K562 (cell line): ENCODE results near the gene MANEAL. TPM values are rescaled to one million over a fixed set of nuclear protein-coding genes. Genes with fewer than 3 reads are reported as not detected.
A peak's percentile ranks its signal among the peaks of the same experiment; 100 is the strongest.

Experiments
- BRD4 ChIP-seq: fragments of 200-600 bp; sonication (generic); IDR thresholded peaks from 2 replicates; pipeline ENCODE4 v1.6.1; 2017; ENCODE audit warnings: inconsistent platforms
- CBX5 ChIP-seq: IDR thresholded peaks from 2 replicates; pipeline ENCODE4 v1.6.1; 2014; ENCODE audit warnings: low read depth, borderline replicate concordance
- CTCFL ChIP-seq: IDR thresholded peaks from 2 replicates; pipeline ENCODE4 v1.6.1; 2011; ENCODE audit warnings: borderline replicate concordance, low read depth, mild to moderate bottlenecking, moderate library complexity, low read length; ENCODE audit not compliant: insufficient read depth, poor library complexity, severe bottlenecking
- ETV1 ChIP-seq: fragments of 450-650 bp; conservative IDR thresholded peaks from 2 replicates; pipeline ENCODE4 v1.6.1; 2016; ENCODE audit warnings: missing genetic modification characterization, control low read depth, low read depth, missing compliant biosample characterization
- KDM4B ChIP-seq, 2 experiments: fragments of 450-650 bp in 1 of 2; sonication (generic) in 1 of 2; IDR thresholded peaks; 2 replicates each; pipeline ENCODE4 v1.6.1; 2016 to 2017; ENCODE audit warnings: borderline replicate concordance in 2 of 2, antibody characterized with exemption in 1 of 2, low read depth in 1 of 2, mild to moderate bottlenecking in 1 of 2
- MBD2 ChIP-seq: sonication (generic); IDR thresholded peaks from 2 replicates; pipeline ENCODE4 v1.6.1; 2016; ENCODE audit warnings: low read depth, borderline replicate concordance
- MED1 ChIP-seq: sonication (generic); formaldehyde crosslinking; IDR thresholded peaks from 2 replicates; pipeline ENCODE4 v1.8.1; 2023; ENCODE audit warnings: missing genetic modification reagents, borderline replicate concordance
- PHF20 ChIP-seq: fragments of 450-650 bp; IDR thresholded peaks from 2 replicates; pipeline ENCODE4 v1.6.1; 2018; ENCODE audit not compliant: partially characterized antibody
- RBM17 ChIP-seq: fragments of 200-400 bp; formaldehyde crosslinking; IDR thresholded peaks from 2 replicates; pipeline ENCODE4 v1.6.1; 2017; ENCODE audit warnings: low read depth, mild to moderate bottlenecking, low read length, borderline replicate concordance
- SETDB1 ChIP-seq: IDR thresholded peaks from one replicate; pipeline ENCODE4 v1.6.1; 2012; ENCODE audit warnings: low read length, control low read depth, inconsistent platforms
- ZNF253 ChIP-seq: fragments of 250-450 bp; sonication (Bioruptor Pico); conservative IDR thresholded peaks from 2 replicates; pipeline ENCODE4 v1.6.1; 2021; ENCODE audit warnings: mild to moderate bottlenecking
- ZSCAN32 ChIP-seq: fragments of 450-650 bp; formaldehyde crosslinking; IDR thresholded peaks from 2 replicates; pipeline ENCODE4 v1.4.0; 2020; ENCODE audit warnings: mild to moderate bottlenecking, moderate library complexity
- polyA plus RNA-seq, 8 experiments: library from polyadenylated mRNA; depleted of rRNA in 4 of 8; stranded (reverse) in 5 of 8; unstranded in 3 of 8; fragments of >200 nt; fragmentation: Nextera tagmentation in 2 of 8; fragmentation: Illumina TruSeq in 1 of 8; extraction: Ambion mirVana in 2 of 8; extraction: Trizol in 1 of 8; gene quantifications; 2 replicates each; pipeline versions ENCODE4 v1.2.1 to v1.2.3, GENCODE V29; 2011 to 2014; ENCODE audit warnings: inconsistent platforms in 1 of 8, missing spikeins in 1 of 8
- total RNA-seq, 7 experiments: library from RNA; depleted of rRNA in 6 of 7; stranded (reverse); fragments of >200 nt in 6 of 7; fragmentation: Illumina TruSeq in 2 of 7; extraction: Trizol in 2 of 7; gene quantifications; 2 replicates each; pipeline versions ENCODE4 v1.2.1 to v1.2.3, GENCODE V29; 2011 to 2021; ENCODE audit warnings: low replicate concordance in 1 of 7
- TF ChIP-seq, protein P1 (sequence below): fragments of 450-650 bp; IDR thresholded peaks from 2 replicates; pipeline ENCODE4 v1.6.1; 2016; ENCODE audit warnings: mild to moderate bottlenecking
- TF ChIP-seq, protein P2 (sequence below): sonication (generic); formaldehyde crosslinking; IDR thresholded peaks from 2 replicates; pipeline ENCODE4 v1.8.0; 2022; ENCODE audit warnings: mild to moderate bottlenecking, missing genetic modification reagents
- TF ChIP-seq, protein P3 (sequence below): fragments of 200-800 bp; sonication (Bioruptor generic); IDR thresholded peaks from 2 replicates; pipeline ENCODE4 v1.6.1; 2016; ENCODE audit warnings: missing genetic modification characterization, missing compliant biosample characterization

Gene MANEAL
- total and polyA plus RNA-seq, 9 of the 15 experiments (the other 6 are each of a cell fraction or from before 2014, with no cell fraction given): 0.37 to 3.2 (median 1.2) TPM

- TF ChIP-seq, protein P1, sequence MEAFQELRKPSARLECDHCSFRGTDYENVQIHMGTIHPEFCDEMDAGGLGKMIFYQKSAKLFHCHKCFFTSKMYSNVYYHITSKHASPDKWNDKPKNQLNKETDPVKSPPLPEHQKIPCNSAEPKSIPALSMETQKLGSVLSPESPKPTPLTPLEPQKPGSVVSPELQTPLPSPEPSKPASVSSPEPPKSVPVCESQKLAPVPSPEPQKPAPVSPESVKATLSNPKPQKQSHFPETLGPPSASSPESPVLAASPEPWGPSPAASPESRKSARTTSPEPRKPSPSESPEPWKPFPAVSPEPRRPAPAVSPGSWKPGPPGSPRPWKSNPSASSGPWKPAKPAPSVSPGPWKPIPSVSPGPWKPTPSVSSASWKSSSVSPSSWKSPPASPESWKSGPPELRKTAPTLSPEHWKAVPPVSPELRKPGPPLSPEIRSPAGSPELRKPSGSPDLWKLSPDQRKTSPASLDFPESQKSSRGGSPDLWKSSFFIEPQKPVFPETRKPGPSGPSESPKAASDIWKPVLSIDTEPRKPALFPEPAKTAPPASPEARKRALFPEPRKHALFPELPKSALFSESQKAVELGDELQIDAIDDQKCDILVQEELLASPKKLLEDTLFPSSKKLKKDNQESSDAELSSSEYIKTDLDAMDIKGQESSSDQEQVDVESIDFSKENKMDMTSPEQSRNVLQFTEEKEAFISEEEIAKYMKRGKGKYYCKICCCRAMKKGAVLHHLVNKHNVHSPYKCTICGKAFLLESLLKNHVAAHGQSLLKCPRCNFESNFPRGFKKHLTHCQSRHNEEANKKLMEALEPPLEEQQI: peak; percentile 87
- TF ChIP-seq KDM4B (IDR thresholded peaks at IDR 0.05; ENCODE audit: borderline replicate concordance in 2 of 2, low read depth in 1 of 2) (no peak), BRD4 (no peak), MBD2 (no peak), SETDB1 (no peak), RBM17 (no peak), ETV1 (tag) (peak; percentile 91), CTCFL (no peak), MED1 (CRISPR knock-in tag) (no peak), PHF20 (no peak), CBX5 (no peak), ZNF253 (CRISPR knock-in tag) (no peak), ZSCAN32 (CRISPR knock-in tag) (no peak)
- TF ChIP-seq, protein P2, sequence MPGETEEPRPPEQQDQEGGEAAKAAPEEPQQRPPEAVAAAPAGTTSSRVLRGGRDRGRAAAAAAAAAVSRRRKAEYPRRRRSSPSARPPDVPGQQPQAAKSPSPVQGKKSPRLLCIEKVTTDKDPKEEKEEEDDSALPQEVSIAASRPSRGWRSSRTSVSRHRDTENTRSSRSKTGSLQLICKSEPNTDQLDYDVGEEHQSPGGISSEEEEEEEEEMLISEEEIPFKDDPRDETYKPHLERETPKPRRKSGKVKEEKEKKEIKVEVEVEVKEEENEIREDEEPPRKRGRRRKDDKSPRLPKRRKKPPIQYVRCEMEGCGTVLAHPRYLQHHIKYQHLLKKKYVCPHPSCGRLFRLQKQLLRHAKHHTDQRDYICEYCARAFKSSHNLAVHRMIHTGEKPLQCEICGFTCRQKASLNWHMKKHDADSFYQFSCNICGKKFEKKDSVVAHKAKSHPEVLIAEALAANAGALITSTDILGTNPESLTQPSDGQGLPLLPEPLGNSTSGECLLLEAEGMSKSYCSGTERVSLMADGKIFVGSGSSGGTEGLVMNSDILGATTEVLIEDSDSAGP: no peak
- TF ChIP-seq, protein P3, sequence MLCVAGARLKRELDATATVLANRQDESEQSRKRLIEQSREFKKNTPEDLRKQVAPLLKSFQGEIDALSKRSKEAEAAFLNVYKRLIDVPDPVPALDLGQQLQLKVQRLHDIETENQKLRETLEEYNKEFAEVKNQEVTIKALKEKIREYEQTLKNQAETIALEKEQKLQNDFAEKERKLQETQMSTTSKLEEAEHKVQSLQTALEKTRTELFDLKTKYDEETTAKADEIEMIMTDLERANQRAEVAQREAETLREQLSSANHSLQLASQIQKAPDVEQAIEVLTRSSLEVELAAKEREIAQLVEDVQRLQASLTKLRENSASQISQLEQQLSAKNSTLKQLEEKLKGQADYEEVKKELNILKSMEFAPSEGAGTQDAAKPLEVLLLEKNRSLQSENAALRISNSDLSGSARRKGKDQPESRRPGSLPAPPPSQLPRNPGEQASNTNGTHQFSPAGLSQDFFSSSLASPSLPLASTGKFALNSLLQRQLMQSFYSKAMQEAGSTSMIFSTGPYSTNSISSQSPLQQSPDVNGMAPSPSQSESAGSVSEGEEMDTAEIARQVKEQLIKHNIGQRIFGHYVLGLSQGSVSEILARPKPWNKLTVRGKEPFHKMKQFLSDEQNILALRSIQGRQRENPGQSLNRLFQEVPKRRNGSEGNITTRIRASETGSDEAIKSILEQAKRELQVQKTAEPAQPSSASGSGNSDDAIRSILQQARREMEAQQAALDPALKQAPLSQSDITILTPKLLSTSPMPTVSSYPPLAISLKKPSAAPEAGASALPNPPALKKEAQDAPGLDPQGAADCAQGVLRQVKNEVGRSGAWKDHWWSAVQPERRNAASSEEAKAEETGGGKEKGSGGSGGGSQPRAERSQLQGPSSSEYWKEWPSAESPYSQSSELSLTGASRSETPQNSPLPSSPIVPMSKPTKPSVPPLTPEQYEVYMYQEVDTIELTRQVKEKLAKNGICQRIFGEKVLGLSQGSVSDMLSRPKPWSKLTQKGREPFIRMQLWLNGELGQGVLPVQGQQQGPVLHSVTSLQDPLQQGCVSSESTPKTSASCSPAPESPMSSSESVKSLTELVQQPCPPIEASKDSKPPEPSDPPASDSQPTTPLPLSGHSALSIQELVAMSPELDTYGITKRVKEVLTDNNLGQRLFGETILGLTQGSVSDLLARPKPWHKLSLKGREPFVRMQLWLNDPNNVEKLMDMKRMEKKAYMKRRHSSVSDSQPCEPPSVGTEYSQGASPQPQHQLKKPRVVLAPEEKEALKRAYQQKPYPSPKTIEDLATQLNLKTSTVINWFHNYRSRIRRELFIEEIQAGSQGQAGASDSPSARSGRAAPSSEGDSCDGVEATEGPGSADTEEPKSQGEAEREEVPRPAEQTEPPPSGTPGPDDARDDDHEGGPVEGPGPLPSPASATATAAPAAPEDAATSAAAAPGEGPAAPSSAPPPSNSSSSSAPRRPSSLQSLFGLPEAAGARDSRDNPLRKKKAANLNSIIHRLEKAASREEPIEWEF (CRISPR knock-in tag): no peak
Observed at GRCh38 chr1:37795340-37796125, 1.9 kb downstream of the MANEAL start (continued).
